ENCODE results near the gene CAMSAP2.

Gene CAMSAP2

GRCh38 chr1:200901350-200901749 lies 162.7 kb downstream of the CAMSAP2 start:
- no peak overlapping the region for H3K27ac ChIP-seq (ENCODE audit: low read depth, low read length)
- H3K4me1 ChIP-seq (ENCODE audit: control insufficient read depth in 5 of 5, insufficient read depth in 5 of 5, low read length in 5 of 5) = peaks cover 0 to 3% (median 0%) of the 10 kb centered on the region in 5 donors

GRCh38 chr1:200901796-200902444 lies 163.2 kb downstream of the CAMSAP2 start:
- no peak overlapping the region for H3K4me3 ChIP-seq (ENCODE audit: low read depth in 1 of 5, low read length in 5 of 5)

More at GRCh38 chr1:200901350-200901749, 162.7 kb downstream of the CAMSAP2 start:
- H3K36me3 ChIP-seq (ENCODE audit: control insufficient read depth in 5 of 5, insufficient read depth in 5 of 5, low read length in 5 of 5) = no peaks in the 10 kb centered on the region
- H3K9me3 ChIP-seq (ENCODE audit: control insufficient read depth in 5 of 5, low read length in 5 of 5) = no peaks in the 10 kb centered on the region
- no peak overlapping the region for H3K4me3 ChIP-seq (ENCODE audit: low read depth in 1 of 5, low read length in 5 of 5)
- H3K27me3 ChIP-seq (ENCODE audit: control insufficient read depth in 5 of 5, insufficient read depth in 4 of 5, low read length in 5 of 5) = peaks cover 3 to 9% (median 5%) of the 10 kb centered on the region in 5 donors
- H3K9ac ChIP-seq (ENCODE audit: low read length in 5 of 5) = no peak overlapping the region

GRCh38 chr1:200903793-200904192 lies 165.1 kb downstream of the CAMSAP2 start:
- no peaks in the 10 kb centered on the region for H3K36me3 ChIP-seq (ENCODE audit: control insufficient read depth in 5 of 5, insufficient read depth in 5 of 5, low read length in 5 of 5)
- no peak overlapping the region for H3K9ac ChIP-seq (ENCODE audit: low read length in 5 of 5)
- peaks cover 0 to 3% (median 0%) of the 10 kb centered on the region in 5 donors for H3K4me1 ChIP-seq (ENCODE audit: control insufficient read depth in 5 of 5, insufficient read depth in 5 of 5, low read length in 5 of 5)
- H3K4me3 ChIP-seq (ENCODE audit: low read depth in 1 of 5, low read length in 5 of 5) = no peak overlapping the region
- peaks cover 3 to 6% (median 5%) of the 10 kb centered on the region in 5 donors for H3K27me3 ChIP-seq (ENCODE audit: control insufficient read depth in 5 of 5, insufficient read depth in 4 of 5, low read length in 5 of 5)
- H3K27ac ChIP-seq (ENCODE audit: low read depth, low read length) = no peak overlapping the region
- no peaks in the 10 kb centered on the region for H3K9me3 ChIP-seq (ENCODE audit: control insufficient read depth in 5 of 5, low read length in 5 of 5)

More at GRCh38 chr1:200901796-200902444, 163.2 kb downstream of the CAMSAP2 start:
- Histone ChIP-seq H3K36me3 (ENCODE audit: control insufficient read depth in 5 of 5, insufficient read depth in 5 of 5, low read length in 5 of 5) (no peaks in the 10 kb centered on the region), H3K27me3 (ENCODE audit: control insufficient read depth in 5 of 5, insufficient read depth in 4 of 5, low read length in 5 of 5) (peaks cover 3 to 6% (median 5%) of the 10 kb centered on the region in 5 donors), H3K9me3 (ENCODE audit: control insufficient read depth in 5 of 5, low read length in 5 of 5) (no peaks in the 10 kb centered on the region), H3K9ac (ENCODE audit: low read length in 5 of 5) (no peak overlapping the region), H3K4me1 (ENCODE audit: control insufficient read depth in 5 of 5, insufficient read depth in 5 of 5, low read length in 5 of 5) (peaks cover 0 to 3% (median 0%) of the 10 kb centered on the region in 5 donors), H3K27ac (ENCODE audit: low read depth, low read length) (no peak overlapping the region)

- Histone ChIP-seq H3K4me3 (ENCODE audit: low read depth in 1 of 5, low read length in 5 of 5) (no peak overlapping the region), H3K27ac (ENCODE audit: low read depth, low read length) (no peak overlapping the region), H3K27me3 (ENCODE audit: control insufficient read depth in 5 of 5, insufficient read depth in 4 of 5, low read length in 5 of 5) (peaks cover 3 to 10% (median 5%) of the 10 kb centered on the region in 5 donors), H3K9ac (ENCODE audit: low read length in 5 of 5) (no peak overlapping the region), H3K9me3 (ENCODE audit: control insufficient read depth in 5 of 5, low read length in 5 of 5) (no peaks in the 10 kb centered on the region), H3K4me1 (ENCODE audit: control insufficient read depth in 5 of 5, insufficient read depth in 5 of 5, low read length in 5 of 5) (no peaks in the 10 kb centered on the region), H3K36me3 (ENCODE audit: control insufficient read depth in 5 of 5, insufficient read depth in 5 of 5, low read length in 5 of 5) (no peaks in the 10 kb centered on the region)
Observed at GRCh38 chr1:200904772-200905171, 166.1 kb downstream of the CAMSAP2 start.

GRCh38 chr1:200905411-200906052 lies 166.8 kb downstream of the CAMSAP2 start:
- Histone ChIP-seq H3K27ac (ENCODE audit: low read depth, low read length) (no peak overlapping the region), H3K9me3 (ENCODE audit: control insufficient read depth in 5 of 5, low read length in 5 of 5) (no peaks in the 10 kb centered on the region), H3K27me3 (ENCODE audit: control insufficient read depth in 5 of 5, insufficient read depth in 4 of 5, low read length in 5 of 5) (peaks cover 3 to 10% (median 5%) of the 10 kb centered on the region in 5 donors), H3K36me3 (ENCODE audit: control insufficient read depth in 5 of 5, insufficient read depth in 5 of 5, low read length in 5 of 5) (no peaks in the 10 kb centered on the region), H3K4me1 (ENCODE audit: control insufficient read depth in 5 of 5, insufficient read depth in 5 of 5, low read length in 5 of 5) (no peaks in the 10 kb centered on the region), H3K4me3 (ENCODE audit: low read depth in 1 of 5, low read length in 5 of 5) (no peak overlapping the region), H3K9ac (ENCODE audit: low read length in 5 of 5) (no peak overlapping the region)

- Histone ChIP-seq H3K27me3 (ENCODE audit: control insufficient read depth in 5 of 5, insufficient read depth in 4 of 5, low read length in 5 of 5) (peaks cover 2 to 7% (median 3%) of the 10 kb centered on the region in 5 donors), H3K4me3 (ENCODE audit: low read depth in 1 of 5, low read length in 5 of 5) (no peak overlapping the region), H3K27ac (ENCODE audit: low read depth, low read length) (no peak overlapping the region), H3K36me3 (ENCODE audit: control insufficient read depth in 5 of 5, insufficient read depth in 5 of 5, low read length in 5 of 5) (no peaks in the 10 kb centered on the region), H3K9ac (ENCODE audit: low read length in 5 of 5) (no peak overlapping the region), H3K4me1 (ENCODE audit: control insufficient read depth in 5 of 5, insufficient read depth in 5 of 5, low read length in 5 of 5) (no peaks in the 10 kb centered on the region), H3K9me3 (ENCODE audit: control insufficient read depth in 5 of 5, low read length in 5 of 5) (no peaks in the 10 kb centered on the region)
Observed at GRCh38 chr1:200906491-200906890, 167.8 kb downstream of the CAMSAP2 start.

- H3K27me3 ChIP-seq (ENCODE audit: control insufficient read depth in 5 of 5, insufficient read depth in 4 of 5, low read length in 5 of 5) = peaks cover 0 to 5% (median 0%) of the 10 kb centered on the region in 5 donors
- no peak overlapping the region for H3K9ac ChIP-seq (ENCODE audit: low read length in 5 of 5)
- H3K27ac ChIP-seq (ENCODE audit: low read depth, low read length) = no peak overlapping the region
- no peak overlapping the region for H3K4me3 ChIP-seq (ENCODE audit: low read depth in 1 of 5, low read length in 5 of 5)
- H3K4me1 ChIP-seq (ENCODE audit: control insufficient read depth in 5 of 5, insufficient read depth in 5 of 5, low read length in 5 of 5) = no peaks in the 10 kb centered on the region
- H3K9me3 ChIP-seq (ENCODE audit: control insufficient read depth in 5 of 5, low read length in 5 of 5) = no peaks in the 10 kb centered on the region
- no peaks in the 10 kb centered on the region for H3K36me3 ChIP-seq (ENCODE audit: control insufficient read depth in 5 of 5, insufficient read depth in 5 of 5, low read length in 5 of 5)
Observed at GRCh38 chr1:200907611-200908097, 169.0 kb downstream of the CAMSAP2 start.

GRCh38 chr1:200908191-200908868 lies 169.6 kb downstream of the CAMSAP2 start:
- H3K36me3 ChIP-seq (ENCODE audit: control insufficient read depth in 5 of 5, insufficient read depth in 5 of 5, low read length in 5 of 5) = no peaks in the 10 kb centered on the region
- peaks cover 0 to 4% (median 0%) of the 10 kb centered on the region in 5 donors for H3K27me3 ChIP-seq (ENCODE audit: control insufficient read depth in 5 of 5, insufficient read depth in 4 of 5, low read length in 5 of 5)
- no peak overlapping the region for H3K4me3 ChIP-seq (ENCODE audit: low read depth in 1 of 5, low read length in 5 of 5)
- no peaks in the 10 kb centered on the region for H3K9me3 ChIP-seq (ENCODE audit: control insufficient read depth in 5 of 5, low read length in 5 of 5)
- H3K9ac ChIP-seq (ENCODE audit: low read length in 5 of 5) = no peak overlapping the region
- H3K4me1 ChIP-seq (ENCODE audit: control insufficient read depth in 5 of 5, insufficient read depth in 5 of 5, low read length in 5 of 5) = no peaks in the 10 kb centered on the region
- no peak overlapping the region for H3K27ac ChIP-seq (ENCODE audit: low read depth, low read length)

- Histone ChIP-seq H3K27ac (ENCODE audit: low read depth, low read length) (no peak overlapping the region), H3K4me3 (ENCODE audit: low read depth in 1 of 5, low read length in 5 of 5) (no peak overlapping the region), H3K4me1 (ENCODE audit: control insufficient read depth in 5 of 5, insufficient read depth in 5 of 5, low read length in 5 of 5) (no peaks in the 10 kb centered on the region), H3K36me3 (ENCODE audit: control insufficient read depth in 5 of 5, insufficient read depth in 5 of 5, low read length in 5 of 5) (no peaks in the 10 kb centered on the region), H3K9ac (ENCODE audit: low read length in 5 of 5) (no peak overlapping the region), H3K27me3 (ENCODE audit: control insufficient read depth in 5 of 5, insufficient read depth in 4 of 5, low read length in 5 of 5) (peaks cover 0 to 4% (median 0%) of the 10 kb centered on the region in 5 donors), H3K9me3 (ENCODE audit: control insufficient read depth in 5 of 5, low read length in 5 of 5) (no peaks in the 10 kb centered on the region)
Observed at GRCh38 chr1:200909071-200909470, 170.4 kb downstream of the CAMSAP2 start.

- H3K27me3 ChIP-seq (ENCODE audit: control insufficient read depth in 5 of 5, insufficient read depth in 4 of 5, low read length in 5 of 5) = peaks cover 0 to 4% (median 0%) of the 10 kb centered on the region in 5 donors
- no peak overlapping the region for H3K27ac ChIP-seq (ENCODE audit: low read depth, low read length)
- H3K9me3 ChIP-seq (ENCODE audit: control insufficient read depth in 5 of 5, low read length in 5 of 5) = no peaks in the 10 kb centered on the region
- H3K36me3 ChIP-seq (ENCODE audit: control insufficient read depth in 5 of 5, insufficient read depth in 5 of 5, low read length in 5 of 5) = no peaks in the 10 kb centered on the region
- no peaks in the 10 kb centered on the region for H3K4me1 ChIP-seq (ENCODE audit: control insufficient read depth in 5 of 5, insufficient read depth in 5 of 5, low read length in 5 of 5)
- H3K9ac ChIP-seq (ENCODE audit: low read length in 5 of 5) = no peak overlapping the region
- no peak overlapping the region for H3K4me3 ChIP-seq (ENCODE audit: low read depth in 1 of 5, low read length in 5 of 5)
Observed at GRCh38 chr1:200909757-200910239, 171.1 kb downstream of the CAMSAP2 start.

All from subcutaneous abdominal adipose tissue (tissue), 5 donors.